ENCODE measurements around the gene CCRL2. TPM values are rescaled to one million over a fixed set of nuclear protein-coding genes. Genes with fewer than 3 reads are reported as not detected.
"Not testable (repeated sequence)": the region's sequence is repeated elsewhere in the genome, so short reads cannot be mapped to it uniquely, and the experiment has no call there.

CCRL2 gene
- total RNA-seq, 3 donors from 2014 or later: 0.43 to 1.3 (median 0.76) TPM

- ATAC-seq: no peak
- DNase-seq: no peak
- Mint-ChIP-seq H3K4me3 (peak overlapping the region; percentile 53), H3K9me3 (no peaks in the 10 kb centered on the region), H3K4me1 (ENCODE audit: low read depth) (peaks cover 75% of the 10 kb centered on the region), H3K27me3 (ENCODE audit: low read depth) (no peaks in the 10 kb centered on the region), H3K36me3 (ENCODE audit: insufficient read depth) (no peaks in the 10 kb centered on the region)
These were observed 35.3 kb upstream of the CCRL2 start for GRCh38 chr3:46371519-46372340.

- no peak for ATAC-seq
- DNase-seq: no peak
- Mint-ChIP-seq H3K36me3 (ENCODE audit: insufficient read depth) (no peaks in the 10 kb centered on the region), H3K27me3 (ENCODE audit: low read depth) (no peaks in the 10 kb centered on the region), H3K4me3 (peak overlapping the region; percentile 41), H3K9me3 (no peaks in the 10 kb centered on the region), H3K4me1 (ENCODE audit: low read depth) (peaks cover 76% of the 10 kb centered on the region)
These were observed 34.3 kb upstream of the CCRL2 start for GRCh38 chr3:46372492-46373359.

GRCh38 chr3:46374755-46375154, 32.3 kb upstream of the CCRL2 start:
- H3K36me3 Mint-ChIP-seq (ENCODE audit: insufficient read depth): no peaks in the 10 kb centered on the region
- H3K4me1 Mint-ChIP-seq (ENCODE audit: low read depth): peaks cover 59% of the 10 kb centered on the region
- DNase-seq (no peak), ATAC-seq (no peak)
- H3K4me3 Mint-ChIP-seq: peak overlapping the region; percentile 22
- no peaks in the 10 kb centered on the region for H3K27me3 Mint-ChIP-seq (ENCODE audit: low read depth)
- no peaks in the 10 kb centered on the region for H3K9me3 Mint-ChIP-seq

GRCh38 chr3:46375218-46375617, 31.8 kb upstream of the CCRL2 start:
- Mint-ChIP-seq H3K27me3 (ENCODE audit: low read depth) (no peaks in the 10 kb centered on the region), H3K4me3 (peak overlapping the region; percentile 22), H3K9me3 (no peaks in the 10 kb centered on the region), H3K36me3 (ENCODE audit: insufficient read depth) (no peaks in the 10 kb centered on the region), H3K4me1 (ENCODE audit: low read depth) (peaks cover 56% of the 10 kb centered on the region)
- DNase-seq: no peak
- peak; percentile 64 to 73 for ATAC-seq

GRCh38 chr3:46375814-46376213, 31.2 kb upstream of the CCRL2 start:
- H3K36me3 Mint-ChIP-seq (ENCODE audit: insufficient read depth): no peaks in the 10 kb centered on the region
- ATAC-seq (no peak), DNase-seq (no peak)
- H3K27me3 Mint-ChIP-seq (ENCODE audit: low read depth): no peaks in the 10 kb centered on the region
- H3K4me3 Mint-ChIP-seq: no peak overlapping the region
- peaks cover 57% of the 10 kb centered on the region for H3K4me1 Mint-ChIP-seq (ENCODE audit: low read depth)
- no peaks in the 10 kb centered on the region for H3K9me3 Mint-ChIP-seq

GRCh38 chr3:46378426-46378942, 28.6 kb upstream of the CCRL2 start:
- H3K36me3 Mint-ChIP-seq (ENCODE audit: insufficient read depth): no peaks in the 10 kb centered on the region
- H3K9me3 Mint-ChIP-seq: no peaks in the 10 kb centered on the region
- DNase-seq: peak; percentile 53
- ATAC-seq: peak in 1 of 2 donors; percentile 50
- no peaks in the 10 kb centered on the region for H3K27me3 Mint-ChIP-seq (ENCODE audit: low read depth)
- H3K4me3 Mint-ChIP-seq: no peak overlapping the region
- peaks cover 46% of the 10 kb centered on the region for H3K4me1 Mint-ChIP-seq (ENCODE audit: low read depth)

- Mint-ChIP-seq H3K4me3 (no peak overlapping the region), H3K9me3 (no peaks in the 10 kb centered on the region), H3K36me3 (ENCODE audit: insufficient read depth) (no peaks in the 10 kb centered on the region), H3K27me3 (ENCODE audit: low read depth) (no peaks in the 10 kb centered on the region), H3K4me1 (ENCODE audit: low read depth) (peaks cover 34% of the 10 kb centered on the region)
- ATAC-seq (no peak), DNase-seq (no peak)
These were observed 26.4 kb upstream of the CCRL2 start for GRCh38 chr3:46380471-46381221.

GRCh38 chr3:46381625-46382024, 25.4 kb upstream of the CCRL2 start:
- H3K27me3 Mint-ChIP-seq (ENCODE audit: low read depth): no peaks in the 10 kb centered on the region
- H3K4me3 Mint-ChIP-seq: no peak overlapping the region
- peaks cover 30% of the 10 kb centered on the region for H3K4me1 Mint-ChIP-seq (ENCODE audit: low read depth)
- no peaks in the 10 kb centered on the region for H3K9me3 Mint-ChIP-seq
- DNase-seq: no peak
- ATAC-seq: no peak
- H3K36me3 Mint-ChIP-seq (ENCODE audit: insufficient read depth): no peaks in the 10 kb centered on the region

GRCh38 chr3:46383211-46383950, 23.7 kb upstream of the CCRL2 start:
- Mint-ChIP-seq H3K4me1 (ENCODE audit: low read depth) (peaks cover 25% of the 10 kb centered on the region), H3K9me3 (no peaks in the 10 kb centered on the region), H3K27me3 (ENCODE audit: low read depth) (no peaks in the 10 kb centered on the region), H3K4me3 (no peak overlapping the region), H3K36me3 (ENCODE audit: insufficient read depth) (no peaks in the 10 kb centered on the region)
- no peak for DNase-seq
- ATAC-seq: no peak

- peaks cover 24% of the 10 kb centered on the region for H3K4me1 Mint-ChIP-seq (ENCODE audit: low read depth)
- no peaks in the 10 kb centered on the region for H3K27me3 Mint-ChIP-seq (ENCODE audit: low read depth)
- H3K9me3 Mint-ChIP-seq: no peaks in the 10 kb centered on the region
- no peak overlapping the region for H3K4me3 Mint-ChIP-seq
- DNase-seq (no peak), ATAC-seq (no peak)
- H3K36me3 Mint-ChIP-seq (ENCODE audit: insufficient read depth): no peaks in the 10 kb centered on the region
These were observed 23.1 kb upstream of the CCRL2 start for GRCh38 chr3:46383951-46384330.

GRCh38 chr3:46386205-46386604, 20.9 kb upstream of the CCRL2 start:
- Mint-ChIP-seq H3K36me3 (ENCODE audit: insufficient read depth) (no peaks in the 10 kb centered on the region), H3K4me1 (ENCODE audit: low read depth) (peaks cover 13% of the 10 kb centered on the region), H3K4me3 (no peak overlapping the region), H3K27me3 (ENCODE audit: low read depth) (no peaks in the 10 kb centered on the region), H3K9me3 (no peaks in the 10 kb centered on the region)
- DNase-seq (no peak), ATAC-seq (peak in 1 of 2 donors; percentile 10)

- not testable (repeated sequence) for DNase-seq
These were observed 18.2 kb upstream of the CCRL2 start for GRCh38 chr3:46388847-46389246.

GRCh38 chr3:46389306-46389705, 17.8 kb upstream of the CCRL2 start:
- no peaks in the 10 kb centered on the region for H3K27me3 Mint-ChIP-seq (ENCODE audit: low read depth)
- H3K36me3 Mint-ChIP-seq (ENCODE audit: insufficient read depth): no peaks in the 10 kb centered on the region
- H3K9me3 Mint-ChIP-seq: no peaks in the 10 kb centered on the region
- DNase-seq (no peak), ATAC-seq (no peak)
- H3K4me3 Mint-ChIP-seq: no peak overlapping the region
- peaks cover 2% of the 10 kb centered on the region for H3K4me1 Mint-ChIP-seq (ENCODE audit: low read depth)

More at GRCh38 chr3:46388847-46389246, 18.2 kb upstream of the CCRL2 start:
- H3K4me1 Mint-ChIP-seq (ENCODE audit: low read depth); H3K4me3 Mint-ChIP-seq; H3K36me3 Mint-ChIP-seq (ENCODE audit: insufficient read depth); ATAC-seq; H3K9me3 Mint-ChIP-seq; H3K27me3 Mint-ChIP-seq (ENCODE audit: low read depth): not testable (repeated sequence)
